Stomach (tissue), 19 donors: ENCODE results near the gene CRADD. TPM values are rescaled to one million over a fixed set of nuclear protein-coding genes. Genes with fewer than 3 reads are reported as not detected.

Experiments
- DNase-seq, 2 donors: peaks; one replicate each; pipeline versions ENCODE4 v3.0.0 to v3.0.0-alpha.2; 2013 to 2019
- H3K27ac ChIP-seq, 5 donors: fragments of 200-600 bp in 4 of 5; sonication (generic) in 4 of 5; one replicate each; pipeline ENCODE4 v1.5.1; 2013 to 2019; ENCODE audit warnings: mild to moderate bottlenecking in 1 of 5, moderate library complexity in 1 of 5
- H3K27me3 ChIP-seq, 3 donors: fragments of 200-600 bp; sonication (generic); one replicate each; pipeline ENCODE4 v1.5.1; 2017 to 2019; ENCODE audit warnings: mixed run types in 1 of 3
- H3K36me3 ChIP-seq, 4 donors: fragments of 200-600 bp; sonication (generic); 1 replicate in 3 of 4; 2 replicates in 1 of 4; pipeline ENCODE4 v1.5.1; 2016 to 2019
- H3K4me1 ChIP-seq, 4 donors: fragments of 200-600 bp; sonication (generic); one replicate each; pipeline ENCODE4 v1.5.1; 2016 to 2019
- H3K4me3 ChIP-seq, 4 donors: fragments of 200-600 bp; sonication (generic) in 3 of 4; one replicate each; pipeline ENCODE4 v1.5.1; 2016 to 2019; ENCODE audit warnings: mild to moderate bottlenecking in 1 of 4
- H3K9me3 ChIP-seq, 4 donors: fragments of 200-600 bp; sonication (generic); one replicate each; pipeline ENCODE4 v1.5.1; 2016 to 2019
- EP300 ChIP-seq: sonication (generic); formaldehyde crosslinking; IDR thresholded peaks from one replicate; pipeline ENCODE4 v1.6.1; 2017; ENCODE audit warnings: antibody characterized with exemption
- POLR2A ChIP-seq, 4 donors: fragments of 450-650 bp; IDR thresholded peaks; one replicate each; pipeline ENCODE4 v1.6.1; 2016; ENCODE audit warnings: antibody characterized with exemption in 4 of 4, control low read depth in 2 of 4, mild to moderate bottlenecking in 1 of 4, moderate library complexity in 1 of 4
- POLR2AphosphoS5 ChIP-seq, 3 donors: sonication (generic); formaldehyde crosslinking; IDR thresholded peaks; one replicate each; pipeline ENCODE4 v1.6.1; 2016; ENCODE audit warnings: antibody characterized with exemption in 3 of 3
- WGBS, 5 donors: extraction: QIAGEN DNeasy Blood & Tissue Kit in 3 of 5; methylation state at CpG; one replicate each; pipeline versions ENCODE4 v1.1.5 to v1.1.7; 2013 to 2018; 5-methylcytosine and 5-hydroxymethylcytosine counted together
- intact Hi-C: fragments of 100-400 bp; cut with DNase I; formaldehyde crosslinking; loops from one replicate; pipeline ENCODE4 v1.15.1; 2023; ENCODE audit warnings: low total_unique reads
- long read RNA-seq, 10 donors: transcript quantifications; one replicate each; lab custom pipeline, GENCODE V29; 2026
- polyA plus RNA-seq, 3 donors: library from polyadenylated mRNA; stranded (reverse); fragments of 200-250 nt; gene quantifications; one replicate each; pipeline ENCODE4 v1.2.3, GENCODE V29; 2013
- total RNA-seq, 5 donors: library from RNA; depleted of rRNA; stranded (reverse); fragments of >200 nt; gene quantifications; one replicate each; pipeline versions ENCODE4 v1.1.0 to v1.2.3, GENCODE V29; 2014 to 2016
- TF ChIP-seq, protein P1 (sequence below), 7 experiments: fragments of 450-650 bp in 4 of 7; fragments of 200-600 bp in 3 of 7; sonication (generic) in 3 of 7; IDR thresholded peaks; one replicate each; pipeline ENCODE4 v1.5.1; 2016 to 2019; ENCODE audit warnings: antibody characterized with exemption in 7 of 7, control low read depth in 2 of 7, mild to moderate bottlenecking in 1 of 7
- donor health status: healthy with polysubstance abuse.
- donor health status: Bipolar disorder and iron deficiency.
- donor health status: healthy.

The CRADD gene
- 10 to 100 TPM in 4 of 5 donors, 1 to 10 TPM in 1; 2.3 to 30.9 (median 18.7) TPM for total RNA-seq
- 10 to 100 TPM in 2 of 3 donors, 1 to 10 TPM in 1; 9.6 to 20.5 (median 13.0) TPM for polyA plus RNA-seq
- long read RNA-seq, donor 1, partial matches to known transcripts = 0 of 3 reads
- long read RNA-seq, donor 1, other reads (novel, unspliced or antisense) = 0 of 3 reads
- long read RNA-seq, donor 2, partial matches to known transcripts = 0 of 3 reads
- long read RNA-seq, donor 2, other reads (novel, unspliced or antisense) = 0 of 3 reads
- long read RNA-seq, donor 3, transcript CRADD-201 (3 exons, 1,169 nt) = major isoform, 5 of 5 reads
- long read RNA-seq, donor 3, partial matches to known transcripts = 0 of 5 reads
- long read RNA-seq, donor 3, other reads (novel, unspliced or antisense) = 0 of 5 reads
- long read RNA-seq, donor 4 = 0 reads
- long read RNA-seq, donor 5, transcript CRADD-201 (3 exons, 1,169 nt) = major isoform, 10 of 10 reads
- long read RNA-seq, donor 5, partial matches to known transcripts = 0 of 10 reads
- long read RNA-seq, donor 5, other reads (novel, unspliced or antisense) = 0 of 10 reads
- long read RNA-seq, donor 6, transcript CRADD-201 (3 exons, 1,169 nt) = major isoform, 16 of 22 reads
- long read RNA-seq, donor 6, partial matches to known transcripts = 6 of 22 reads
- long read RNA-seq, donor 6, other reads (novel, unspliced or antisense) = 0 of 22 reads
- long read RNA-seq, donor 7, transcript CRADD-201 (3 exons, 1,169 nt) = major isoform, 5 of 5 reads
- long read RNA-seq, donor 7, partial matches to known transcripts = 0 of 5 reads
- long read RNA-seq, donor 7, other reads (novel, unspliced or antisense) = 0 of 5 reads
- long read RNA-seq, donor 8, partial matches to known transcripts = 0 of 2 reads
- long read RNA-seq, donor 8, other reads (novel, unspliced or antisense) = 0 of 2 reads
- long read RNA-seq, donor 9, transcript CRADD-201 (3 exons, 1,169 nt) = major isoform, 5 of 5 reads
- long read RNA-seq, donor 9, partial matches to known transcripts = 0 of 5 reads
- long read RNA-seq, donor 9, other reads (novel, unspliced or antisense) = 0 of 5 reads
- long read RNA-seq, donor 10, partial matches to known transcripts = 0 of 4 reads
- long read RNA-seq, donor 10, other reads (novel, unspliced or antisense) = 0 of 4 reads

DNA sequence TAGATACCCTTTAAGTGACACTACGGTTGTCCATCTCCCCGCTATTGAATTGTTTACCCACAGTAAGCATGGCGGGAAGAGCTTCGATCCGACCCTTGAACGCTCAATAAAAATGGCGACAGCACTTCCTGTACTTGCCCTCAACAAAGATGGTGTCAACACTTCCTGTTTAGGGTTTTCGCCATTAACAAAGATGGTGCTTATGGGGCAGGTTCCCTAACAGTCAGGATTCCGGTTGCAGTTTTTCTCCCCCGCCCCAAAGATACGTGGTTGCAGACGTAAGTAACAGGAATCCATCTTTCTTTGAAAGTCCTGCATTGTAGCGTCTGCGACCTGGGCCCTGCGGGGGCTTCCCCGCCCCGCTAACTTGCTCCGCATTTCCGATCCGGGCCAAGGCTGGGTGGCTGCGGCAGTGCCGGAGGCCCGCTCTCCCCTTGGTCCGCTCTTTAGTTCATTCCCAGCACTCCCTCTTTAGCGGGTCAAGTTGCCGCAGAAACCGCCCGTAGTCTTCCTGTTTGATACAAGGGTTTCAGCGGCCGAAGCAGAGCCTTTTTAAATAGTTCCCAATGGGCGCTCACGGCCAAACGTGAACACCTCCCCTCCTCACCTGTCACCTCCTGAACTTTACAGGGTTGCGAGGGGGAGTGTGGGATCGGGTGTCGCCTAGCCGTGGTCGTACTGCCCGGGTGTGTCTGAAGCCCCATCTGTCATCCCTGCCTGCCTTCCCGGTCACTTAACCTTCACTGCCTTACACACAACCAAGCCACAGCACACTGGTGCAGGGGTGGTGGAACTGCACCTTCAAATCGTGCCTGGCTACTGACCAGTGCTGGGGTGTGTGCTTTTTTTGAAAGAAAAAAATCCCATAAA is at the start of gene CRADD:
Gene CRADD (plus strand): TSS at position 181 of the 870 bp plus-strand sequence.
- Histone ChIP-seq H3K27ac (peak within 1 kb of the TSS; percentile 92 to 99 (median 96)), H3K9me3 (no peaks in the 10 kb centered on the region), H3K4me3 (peak within 1 kb of the TSS; percentile 52 to 69 (median 58)), H3K4me1 (peaks cover 5 to 52% (median 23%) of the 10 kb centered on the region in 4 donors), H3K27me3 (no peaks in the 10 kb centered on the region), H3K36me3 (no peaks in the 10 kb centered on the region)
- 0 to 1% (median 1%) methylated on average over 37 to 41 of the region's 41 CpGs for WGBS, 5 donors
- TF ChIP-seq, protein P1, sequence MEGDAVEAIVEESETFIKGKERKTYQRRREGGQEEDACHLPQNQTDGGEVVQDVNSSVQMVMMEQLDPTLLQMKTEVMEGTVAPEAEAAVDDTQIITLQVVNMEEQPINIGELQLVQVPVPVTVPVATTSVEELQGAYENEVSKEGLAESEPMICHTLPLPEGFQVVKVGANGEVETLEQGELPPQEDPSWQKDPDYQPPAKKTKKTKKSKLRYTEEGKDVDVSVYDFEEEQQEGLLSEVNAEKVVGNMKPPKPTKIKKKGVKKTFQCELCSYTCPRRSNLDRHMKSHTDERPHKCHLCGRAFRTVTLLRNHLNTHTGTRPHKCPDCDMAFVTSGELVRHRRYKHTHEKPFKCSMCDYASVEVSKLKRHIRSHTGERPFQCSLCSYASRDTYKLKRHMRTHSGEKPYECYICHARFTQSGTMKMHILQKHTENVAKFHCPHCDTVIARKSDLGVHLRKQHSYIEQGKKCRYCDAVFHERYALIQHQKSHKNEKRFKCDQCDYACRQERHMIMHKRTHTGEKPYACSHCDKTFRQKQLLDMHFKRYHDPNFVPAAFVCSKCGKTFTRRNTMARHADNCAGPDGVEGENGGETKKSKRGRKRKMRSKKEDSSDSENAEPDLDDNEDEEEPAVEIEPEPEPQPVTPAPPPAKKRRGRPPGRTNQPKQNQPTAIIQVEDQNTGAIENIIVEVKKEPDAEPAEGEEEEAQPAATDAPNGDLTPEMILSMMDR (IDR thresholded peaks at IDR 0.05) = peak in 1 of 7 experiments; percentile 9
- peak; percentile 82 to 97 (median 91) for TF ChIP-seq POLR2AphosphoS5 (IDR thresholded peaks at IDR 0.05)
- peak in 2 of 4 donors; percentile 35 for TF ChIP-seq POLR2A (IDR thresholded peaks at IDR 0.05)
- peak; percentile 19 for TF ChIP-seq EP300
- intact Hi-C loops = no loop called here
- DNase-seq = peak; percentile 76 to 99

DNA sequence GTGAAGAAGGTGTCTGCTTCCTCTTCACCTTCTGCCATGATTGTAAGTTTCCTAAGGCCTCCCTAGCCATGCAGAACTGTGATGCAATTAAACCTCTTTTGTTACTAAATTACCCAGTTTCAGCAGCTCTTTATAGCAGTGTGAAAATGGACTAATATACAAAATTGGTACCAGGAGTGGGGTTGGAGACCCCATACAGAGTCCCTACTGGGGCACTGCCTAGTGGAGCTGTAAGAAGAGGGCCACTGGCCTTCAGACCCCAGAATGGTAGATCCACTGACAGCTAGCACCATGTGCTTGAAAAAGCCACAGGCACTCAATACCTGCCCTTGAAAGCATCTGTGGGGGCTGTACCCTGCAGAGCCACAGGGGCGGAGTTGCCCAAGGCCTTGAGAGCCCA is 44.8 kb upstream of the CRADD start:
- Histone ChIP-seq H3K4me1 (no peaks in the 10 kb centered on the region), H3K27me3 (no peaks in the 10 kb centered on the region), H3K27ac (no peak overlapping the region), H3K9me3 (peaks cover 0 to 12% (median 8%) of the 10 kb centered on the region in 4 donors), H3K4me3 (no peak overlapping the region), H3K36me3 (no peaks in the 10 kb centered on the region)
- WGBS, 5 donors = 88 to 100% (median 100%) methylated on average over 1 of the region's 1 CpG
- DNase-seq = no peak
- intact Hi-C loops = no loop called here
- TF ChIP-seq POLR2AphosphoS5 (IDR thresholded peaks at IDR 0.05) = no peak
- no peak for TF ChIP-seq POLR2A (IDR thresholded peaks at IDR 0.05)
- TF ChIP-seq, protein P1 (IDR thresholded peaks at IDR 0.05) = no peak
- no peak for TF ChIP-seq EP300

DNA sequence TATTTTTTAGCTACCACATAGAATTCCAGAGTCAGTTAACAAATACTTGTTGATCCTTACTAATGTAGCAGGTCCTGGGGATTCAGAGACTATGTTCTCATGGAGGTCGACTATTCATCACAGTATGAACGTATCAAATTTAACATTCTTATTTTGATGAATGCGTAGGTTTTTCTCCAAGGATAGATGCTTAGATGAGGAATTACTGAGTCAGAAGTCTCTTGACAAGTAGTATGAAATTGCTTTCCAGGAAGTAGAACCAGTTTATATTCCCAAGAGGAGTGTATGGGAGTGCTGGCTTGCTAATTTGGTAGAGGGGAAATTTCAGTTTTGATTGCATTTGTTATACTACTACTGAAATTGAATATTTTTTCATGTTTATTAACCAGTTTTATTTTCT is 42.8 kb upstream of the CRADD start:
- DNase-seq = no peak
- WGBS, 5 donors = 85 to 91% (median 88%) methylated on average over 3 of the region's 3 CpGs
- intact Hi-C loops = no loop called here
- no peak for TF ChIP-seq EP300
- TF ChIP-seq POLR2AphosphoS5 (IDR thresholded peaks at IDR 0.05) = no peak
- TF ChIP-seq, protein P1 (IDR thresholded peaks at IDR 0.05) = no peak
- no peak for TF ChIP-seq POLR2A (IDR thresholded peaks at IDR 0.05)
- no peaks in the 10 kb centered on the region for H3K4me1 ChIP-seq
- no peak overlapping the region for H3K4me3 ChIP-seq
- peaks cover 0 to 9% (median 7%) of the 10 kb centered on the region in 4 donors for H3K9me3 ChIP-seq
- H3K27me3 ChIP-seq = peaks cover 0 to 4% (median 0%) of the 10 kb centered on the region in 3 donors
- no peaks in the 10 kb centered on the region for H3K36me3 ChIP-seq
- H3K27ac ChIP-seq = no peak overlapping the region
